NCI-H1092 (cell line): ENCODE results near the gene S100B.

Experiments used
- DNase-seq: peaks from one replicate; lab custom pipeline; 2025; lab: John Stamatoyannopoulos, UW

Gene S100B

DNA sequence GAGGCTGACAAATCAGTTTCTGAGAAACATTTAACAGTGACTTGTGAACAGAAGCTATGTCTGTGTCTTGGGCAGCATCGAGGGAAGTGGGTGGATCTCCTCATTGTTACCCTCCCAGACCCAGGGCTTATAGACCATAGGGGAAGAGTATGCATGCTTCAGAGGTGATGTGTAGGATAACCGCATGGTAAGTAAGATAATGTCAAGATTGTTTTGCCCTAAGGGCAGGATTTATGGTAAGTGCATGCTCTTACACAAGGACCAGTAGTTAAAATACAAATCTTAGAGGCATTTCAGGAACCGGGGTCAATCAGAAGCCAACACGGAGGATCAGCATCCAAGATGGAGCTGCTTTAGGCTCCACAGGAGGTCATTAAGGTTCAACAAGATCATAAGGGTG lies 22.8 kb upstream of the S100B start:
- DNase-seq: no peak

DNA sequence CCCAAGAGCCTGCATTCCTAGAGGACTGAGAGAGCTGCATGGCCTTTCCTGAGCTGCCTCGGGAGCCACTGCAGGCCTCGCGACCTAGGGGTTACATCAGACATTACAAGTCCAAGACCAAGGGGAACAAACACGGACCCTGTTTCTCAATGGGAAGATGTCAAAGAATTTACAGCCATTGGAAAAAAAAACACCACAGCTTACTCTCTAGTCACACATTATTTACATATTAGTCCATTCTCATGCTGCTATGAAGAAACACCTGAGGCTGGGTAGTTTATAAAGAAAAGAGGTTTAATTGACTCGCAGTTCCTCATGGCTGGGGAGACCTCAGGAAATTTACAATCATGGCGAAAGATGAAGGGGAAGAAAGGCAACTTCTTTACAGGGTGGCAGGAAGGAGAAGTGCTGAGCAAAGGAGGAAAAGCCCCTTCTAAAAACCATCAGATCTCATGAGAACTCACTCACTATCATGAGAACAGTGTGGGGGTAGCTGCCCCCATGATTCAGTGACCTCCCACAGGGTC lies 22.2 kb upstream of the S100B start:
- DNase-seq: no peak

DNA sequence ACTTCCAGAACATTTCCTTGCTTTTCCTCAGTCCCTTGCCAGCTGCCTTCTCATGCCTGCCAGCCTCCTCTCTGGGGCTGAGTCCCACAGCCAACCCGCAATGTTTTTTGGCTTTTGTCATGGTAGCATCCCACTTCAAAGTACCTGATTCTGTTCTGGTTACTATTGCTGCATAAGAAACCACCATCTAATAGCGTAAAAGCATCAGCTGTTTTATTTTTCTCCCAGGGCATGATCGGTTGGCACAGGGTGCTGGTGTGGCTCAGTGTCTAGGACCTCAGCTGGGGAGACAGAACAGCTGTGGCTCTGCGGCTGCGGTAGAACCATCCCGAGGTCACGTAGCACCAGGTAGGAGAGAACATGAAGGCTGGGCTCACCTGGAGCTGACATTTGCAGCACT lies 21.7 kb upstream of the S100B start:
- no peak for DNase-seq

DNA sequence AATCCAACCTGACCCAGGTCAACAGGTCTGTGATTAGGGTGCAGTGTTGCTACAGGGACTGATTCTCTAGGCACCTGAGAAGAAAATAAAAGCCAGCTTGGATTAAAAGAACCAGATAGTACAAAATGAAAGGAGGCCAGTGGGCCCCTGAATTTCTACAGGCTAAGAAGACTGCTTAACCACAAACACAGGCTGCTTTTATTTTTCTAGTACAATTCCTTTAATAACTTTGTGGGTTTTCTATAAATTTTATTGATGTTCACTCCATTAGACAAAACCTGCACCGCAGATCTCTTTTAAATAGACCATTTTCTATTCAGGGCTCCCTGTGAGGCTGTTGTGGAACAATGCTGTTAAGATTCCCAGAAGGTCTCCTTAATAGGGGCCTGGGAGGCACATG lies 20.9 kb upstream of the S100B start:
- DNase-seq: no peak

DNA sequence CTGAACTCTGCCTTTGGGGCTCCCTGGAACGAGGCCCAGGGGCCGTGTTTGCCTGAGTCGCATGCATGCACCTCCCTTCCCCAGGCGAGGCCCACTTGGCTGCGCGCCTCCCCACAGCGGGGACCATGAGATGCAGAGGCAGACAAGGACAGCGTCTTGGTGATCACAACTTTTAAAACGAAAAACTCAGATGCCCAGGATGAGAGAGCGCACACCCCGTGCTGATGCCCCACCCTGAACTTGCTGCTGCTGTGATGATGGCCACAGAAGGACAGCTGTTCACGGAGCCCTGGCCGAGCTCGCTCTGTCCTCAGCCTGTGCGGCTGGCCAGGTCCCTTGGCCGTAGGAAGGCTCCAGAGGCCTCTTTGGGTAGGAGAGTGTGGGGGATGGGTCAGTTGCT lies 19.2 kb upstream of the S100B start:
- no peak for DNase-seq

DNA sequence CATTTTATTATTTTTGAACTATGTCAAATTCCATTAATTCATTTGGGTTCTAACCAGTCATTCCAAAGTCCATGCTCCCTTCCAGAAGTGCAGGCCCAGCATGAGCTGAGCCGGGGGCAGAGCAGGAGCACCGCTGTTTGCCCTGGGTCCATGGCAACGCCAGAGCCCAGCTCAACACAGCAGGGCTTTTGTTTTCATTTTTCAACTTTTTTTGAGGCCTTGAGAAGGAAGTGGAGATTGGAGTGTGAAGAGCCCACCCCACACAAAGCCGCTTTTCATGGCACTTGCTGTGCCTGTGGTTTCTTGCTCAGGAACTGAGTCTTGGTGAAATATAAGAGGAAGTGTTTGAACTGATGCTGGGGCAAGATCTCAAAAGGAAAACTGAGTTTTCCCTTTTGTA lies 17.3 kb upstream of the S100B start:
- DNase-seq: no peak

DNA sequence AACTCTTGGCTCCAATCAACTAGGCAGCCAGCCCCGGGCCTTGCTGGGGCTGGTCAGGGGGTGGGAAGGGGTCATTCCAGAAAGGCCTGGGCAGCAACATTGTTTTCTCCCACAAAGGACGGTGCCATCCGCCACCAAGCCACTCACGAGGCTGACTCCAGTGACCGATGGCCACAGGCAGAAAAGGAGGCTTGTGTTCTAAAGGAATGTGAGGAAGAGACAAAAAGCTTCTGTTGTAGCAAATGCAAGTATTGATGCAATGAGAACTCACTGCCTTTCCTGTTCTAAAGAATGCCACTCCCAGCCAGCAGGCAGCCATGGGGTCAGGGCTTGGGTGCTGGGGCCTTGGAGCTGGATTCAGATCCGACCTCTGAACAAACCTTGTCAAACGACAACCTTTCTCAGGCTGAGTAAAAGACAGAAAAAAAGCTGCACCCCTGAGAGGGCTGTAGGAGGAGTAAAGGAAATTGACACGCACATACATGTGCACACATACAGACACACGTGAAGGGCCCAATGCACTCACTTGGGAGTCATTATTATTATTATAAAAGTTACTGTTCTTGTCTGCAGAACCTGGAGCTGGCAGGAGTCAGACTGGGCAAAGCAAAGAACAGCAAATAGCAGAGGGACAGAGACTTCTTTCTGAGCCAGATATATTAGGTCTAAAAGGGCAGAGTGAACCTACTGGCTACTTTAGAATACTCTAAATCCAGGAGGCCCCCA lies 16.7 kb upstream of the S100B start:
- DNase-seq: no peak

DNA sequence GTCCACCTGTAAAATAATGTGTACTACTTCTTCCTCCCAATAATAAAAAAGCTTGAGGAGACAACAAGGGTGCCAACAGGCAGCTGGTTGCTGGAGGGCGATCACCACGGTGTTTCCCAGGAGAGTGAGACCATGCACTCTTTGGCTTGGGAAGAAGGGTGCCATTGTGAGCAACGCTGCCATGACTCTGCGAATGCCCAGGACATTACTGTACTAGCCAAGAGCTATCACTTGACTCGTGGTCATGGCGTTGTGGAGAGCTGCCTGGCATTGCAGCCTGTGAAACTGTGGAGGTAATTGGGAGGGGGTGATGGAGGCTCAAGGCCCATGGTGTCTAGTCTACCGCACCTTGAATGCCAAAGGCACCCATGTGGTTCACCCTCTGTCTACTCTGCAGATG lies 16.0 kb upstream of the S100B start:
- DNase-seq: no peak

DNA sequence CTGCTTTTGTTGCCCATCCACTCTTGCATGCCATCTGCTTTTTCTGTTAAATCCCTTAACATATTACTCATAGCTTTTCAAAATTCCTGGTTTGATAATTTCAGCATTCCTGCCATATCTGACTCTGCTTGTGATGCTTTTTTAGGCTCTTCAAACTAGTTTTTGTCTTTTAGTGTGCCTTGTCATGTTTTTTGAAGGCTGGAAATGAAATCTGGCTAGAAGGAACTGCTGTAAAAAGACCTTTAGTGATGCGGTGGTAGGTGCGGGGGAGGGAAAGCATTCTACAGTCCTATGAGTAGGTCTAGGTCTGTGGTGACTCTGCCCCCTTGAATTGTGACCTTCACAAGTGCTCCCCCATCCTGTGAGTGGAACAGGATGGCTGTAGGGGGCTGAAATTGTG lies 15.0 kb upstream of the S100B start:
- DNase-seq: no peak

DNA sequence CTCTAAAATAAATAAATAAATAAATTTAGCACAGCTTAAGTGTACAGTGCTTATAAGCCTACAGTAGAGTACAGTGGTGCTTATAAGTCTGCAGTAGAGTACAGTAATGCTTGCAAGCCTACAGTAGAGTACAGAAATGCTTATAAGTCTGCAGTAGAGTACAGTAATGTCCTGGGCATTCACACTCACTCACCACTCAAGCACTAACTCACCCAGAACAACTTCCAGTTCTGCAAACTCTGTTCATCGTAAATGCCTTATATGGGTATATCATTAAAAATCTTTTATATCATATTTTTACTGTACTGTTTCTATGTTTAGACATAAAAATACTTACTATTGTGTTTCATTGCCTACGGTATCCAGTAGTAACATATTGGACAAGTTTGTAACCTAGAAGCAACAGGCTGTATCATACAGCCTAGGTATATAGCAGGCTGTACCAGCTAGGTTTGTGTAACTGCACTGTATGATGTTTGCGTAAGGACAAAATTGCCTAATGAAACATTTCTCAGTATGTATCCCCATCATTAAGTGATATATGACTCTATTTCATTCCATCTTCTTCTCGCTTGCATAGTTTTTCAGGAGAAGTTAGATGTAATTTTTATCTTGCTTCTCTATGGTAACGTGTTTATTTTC lies 14.0 kb upstream of the S100B start:
- no peak for DNase-seq

DNA sequence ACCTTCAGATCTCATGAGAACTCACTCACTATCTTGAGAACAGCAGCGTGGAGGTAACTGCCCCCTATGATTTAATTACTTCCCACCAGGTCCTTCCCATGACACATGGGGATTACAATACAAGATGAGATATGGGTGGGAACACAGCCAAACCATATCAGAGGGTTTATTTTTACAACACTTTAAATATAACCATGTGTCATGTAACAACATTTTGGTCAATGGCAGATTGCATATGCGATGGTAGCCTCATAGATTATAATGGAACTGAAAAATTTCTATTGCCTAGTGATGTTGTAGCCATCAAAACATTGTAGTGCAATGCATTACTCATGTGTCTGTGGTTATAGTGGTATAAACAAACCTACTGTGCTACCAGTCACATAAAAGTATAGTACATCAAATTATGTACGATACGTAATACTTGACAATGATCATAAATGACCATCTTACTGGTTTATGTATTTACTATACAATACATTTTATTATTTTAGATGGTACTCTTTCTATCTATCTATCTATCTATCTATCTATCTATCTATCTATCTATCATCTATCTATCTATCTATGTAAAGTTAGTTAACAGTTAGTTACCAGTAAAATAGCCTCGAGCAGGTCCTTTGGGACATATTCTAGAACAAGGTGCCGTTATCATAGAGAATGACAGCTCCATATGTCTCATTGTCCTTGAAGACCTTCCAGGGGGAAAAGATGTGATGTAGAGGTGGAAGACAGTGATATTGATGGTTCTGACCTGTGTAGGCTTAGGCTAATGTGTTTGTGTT lies 12.6 kb upstream of the S100B start:
- no peak for DNase-seq

DNA sequence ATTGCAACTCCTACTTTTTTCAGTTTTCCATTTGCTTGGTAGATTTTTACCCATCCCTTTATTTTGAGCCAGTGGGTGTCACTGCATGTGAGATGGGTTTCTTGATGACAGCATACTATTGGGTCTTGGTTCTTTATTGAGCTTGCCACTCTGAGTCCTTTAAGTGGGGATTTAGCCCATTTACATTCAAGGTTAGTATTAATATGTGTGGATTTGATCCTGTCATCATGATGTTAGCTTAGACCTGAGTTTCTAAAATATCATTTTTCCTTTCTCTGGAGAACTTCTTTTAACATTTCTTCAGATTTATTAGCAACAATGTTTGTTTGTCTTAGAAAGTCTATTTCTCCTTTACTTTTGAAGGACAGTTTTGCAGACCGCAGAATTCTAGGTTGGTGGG lies 11.8 kb upstream of the S100B start:
- DNase-seq: no peak

DNA sequence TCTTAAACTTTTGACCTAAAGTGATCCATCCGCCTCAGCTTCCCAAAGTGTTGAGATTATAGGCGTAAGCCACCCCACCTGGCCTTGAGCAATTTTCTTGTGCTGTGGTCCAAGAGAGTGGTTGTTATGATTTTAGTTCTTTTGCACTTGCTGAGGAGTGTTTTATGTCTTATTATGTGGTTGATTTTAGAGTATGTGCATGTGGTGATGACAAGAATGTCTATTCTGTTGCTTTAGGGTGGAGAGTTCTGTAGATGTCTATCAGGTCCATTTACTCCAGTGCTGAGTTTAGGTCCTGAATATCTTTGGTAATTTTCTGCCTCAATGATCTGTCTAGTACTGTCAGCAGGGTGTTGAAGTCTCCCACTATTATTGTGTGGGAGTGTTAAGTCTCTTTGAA lies 11.2 kb upstream of the S100B start:
- no peak for DNase-seq

DNA sequence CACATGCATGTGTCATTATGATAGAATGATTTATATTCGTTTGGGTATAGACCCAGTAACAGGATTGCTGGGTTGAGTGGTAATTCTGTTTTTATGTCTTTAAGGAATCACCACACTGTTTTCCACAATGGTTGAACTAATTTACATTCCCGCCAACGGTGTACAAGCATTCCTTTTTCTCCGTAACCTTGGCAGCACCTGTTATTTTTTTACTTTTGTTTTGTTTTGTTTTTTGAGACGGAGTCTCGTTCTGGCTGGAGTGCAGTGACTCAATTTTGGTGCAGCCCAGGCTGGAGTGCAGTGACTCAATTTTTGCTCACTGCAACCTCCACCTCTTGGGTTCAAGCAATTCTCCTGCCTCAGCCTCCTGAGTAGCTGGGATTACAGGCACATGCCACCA lies 8.5 kb upstream of the S100B start:
- no peak for DNase-seq

DNA sequence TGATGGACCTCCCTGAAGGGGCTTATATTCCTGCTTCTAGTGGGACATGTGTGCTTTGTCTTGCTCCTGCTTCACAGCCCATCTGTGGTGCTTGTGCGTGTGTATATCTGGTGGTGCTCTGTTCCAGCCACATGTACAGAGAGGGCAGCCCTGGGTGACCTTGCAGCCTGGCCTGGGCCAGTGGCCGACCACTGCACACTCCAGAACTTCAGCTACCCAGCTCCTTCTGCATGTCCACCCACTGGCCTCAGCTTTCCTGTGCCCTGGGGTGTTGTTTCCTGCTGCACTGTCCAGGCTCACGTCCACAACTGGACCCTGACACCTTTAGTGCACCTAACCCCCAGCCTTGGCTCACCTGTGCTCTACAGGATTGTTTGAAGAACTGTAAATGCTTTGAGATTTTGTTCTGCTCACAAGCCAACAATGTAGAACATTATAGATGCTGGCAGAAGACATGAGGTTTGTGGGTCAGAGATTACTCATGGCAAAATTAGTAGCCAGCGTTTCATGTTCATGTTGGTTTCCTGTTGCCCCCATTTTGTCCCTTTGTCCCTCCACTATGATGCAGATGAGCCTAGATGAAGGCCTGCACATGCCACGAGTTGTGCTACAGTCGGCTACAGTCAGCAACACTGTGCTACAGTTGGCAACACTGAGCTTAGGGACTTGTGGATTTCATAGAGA lies 5.3 kb upstream of the S100B start:
- DNase-seq: no peak

DNA sequence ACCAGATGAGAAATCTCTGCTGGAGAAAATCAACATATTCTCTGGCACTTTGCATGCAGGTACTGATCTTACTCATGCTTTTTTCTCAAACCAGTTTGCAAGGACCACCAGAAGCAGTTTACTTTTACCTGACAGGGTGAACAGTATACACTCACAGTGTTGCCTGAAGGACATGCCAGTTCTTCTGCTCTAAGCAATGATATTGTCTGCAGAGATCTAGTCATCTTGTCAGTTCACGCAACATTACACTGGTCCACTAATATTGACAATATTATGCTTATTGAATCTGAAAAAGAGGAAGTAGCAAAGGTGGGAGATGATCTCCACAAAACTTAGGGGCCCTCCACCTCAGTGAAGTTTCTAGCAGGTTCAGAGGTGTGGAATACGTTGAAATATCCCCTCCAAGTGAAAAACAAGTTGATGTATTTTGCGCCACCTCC lies 3.8 kb upstream of the S100B start:
- DNase-seq: no peak

DNA sequence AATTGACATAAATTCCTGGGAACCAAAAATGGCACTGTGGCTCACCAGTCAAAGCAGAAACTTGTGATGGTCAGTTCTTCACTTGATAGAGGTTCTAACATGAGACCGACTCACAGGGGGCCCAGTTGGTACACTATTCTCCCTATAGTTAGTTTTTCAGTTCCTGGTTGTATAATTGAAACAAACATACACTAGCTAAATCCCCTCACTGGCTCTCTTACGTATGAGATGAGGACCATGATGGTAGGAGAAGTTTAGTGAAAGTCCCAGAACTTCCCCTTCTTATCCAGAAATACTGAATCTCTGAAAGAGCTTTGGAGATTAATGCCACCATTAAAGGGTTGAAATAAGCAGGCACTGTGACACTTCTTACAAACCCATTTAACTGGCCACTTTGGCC lies 2.8 kb upstream of the S100B start:
- no peak for DNase-seq

DNA sequence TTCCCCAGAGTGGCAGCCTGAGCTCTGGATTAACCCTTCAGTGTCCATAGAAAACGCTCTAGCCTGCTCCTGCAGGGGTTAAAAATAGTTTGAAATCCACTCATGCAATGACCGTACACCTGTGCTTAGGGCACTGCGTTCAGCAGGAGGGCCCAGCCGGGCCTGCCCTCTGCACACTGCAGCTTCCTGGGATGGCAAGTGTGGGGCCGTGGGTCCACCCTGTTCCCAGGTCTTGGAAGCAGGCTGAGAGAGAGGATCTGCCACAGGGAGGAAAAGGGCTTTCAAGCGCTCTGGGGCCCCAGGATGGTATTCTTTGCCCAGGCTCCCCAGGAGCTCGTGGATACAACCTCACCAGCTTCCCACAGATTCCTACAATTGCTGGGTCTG lies 1.5 kb upstream of the S100B start:
- DNase-seq: no peak

DNA sequence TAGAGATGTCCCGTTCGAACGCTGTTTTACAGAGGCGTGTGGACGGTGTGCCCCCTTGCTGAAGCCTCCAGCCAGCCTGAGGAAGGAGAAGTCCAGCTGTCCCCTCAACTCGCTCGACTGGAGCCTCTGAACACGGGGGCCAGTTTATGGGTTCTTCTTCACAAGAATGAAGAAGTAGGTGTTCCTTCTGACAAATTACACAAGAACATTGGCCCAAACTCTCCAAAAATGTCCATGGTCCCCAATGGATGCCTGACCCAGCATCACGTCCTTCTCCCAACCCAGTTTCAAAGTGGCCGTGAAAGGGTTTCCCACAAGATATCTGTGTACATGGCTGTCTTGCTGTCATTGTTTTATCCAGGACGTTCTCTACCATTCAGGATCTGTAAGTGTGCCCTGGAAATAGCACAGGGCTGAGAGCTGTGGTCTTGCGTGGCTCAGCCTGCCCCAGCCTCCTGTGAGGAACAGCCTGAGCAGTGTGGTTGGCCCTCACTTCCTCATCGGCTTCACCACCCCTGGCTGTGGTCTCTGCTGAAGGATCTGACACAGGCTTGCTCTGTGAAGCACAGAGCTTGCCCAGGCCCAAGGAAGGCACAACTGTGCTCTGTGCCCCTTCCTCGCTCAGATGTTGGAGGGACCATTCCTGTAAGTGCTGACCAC lies 1.0 kb upstream of the S100B start:
- no peak for DNase-seq

DNA sequence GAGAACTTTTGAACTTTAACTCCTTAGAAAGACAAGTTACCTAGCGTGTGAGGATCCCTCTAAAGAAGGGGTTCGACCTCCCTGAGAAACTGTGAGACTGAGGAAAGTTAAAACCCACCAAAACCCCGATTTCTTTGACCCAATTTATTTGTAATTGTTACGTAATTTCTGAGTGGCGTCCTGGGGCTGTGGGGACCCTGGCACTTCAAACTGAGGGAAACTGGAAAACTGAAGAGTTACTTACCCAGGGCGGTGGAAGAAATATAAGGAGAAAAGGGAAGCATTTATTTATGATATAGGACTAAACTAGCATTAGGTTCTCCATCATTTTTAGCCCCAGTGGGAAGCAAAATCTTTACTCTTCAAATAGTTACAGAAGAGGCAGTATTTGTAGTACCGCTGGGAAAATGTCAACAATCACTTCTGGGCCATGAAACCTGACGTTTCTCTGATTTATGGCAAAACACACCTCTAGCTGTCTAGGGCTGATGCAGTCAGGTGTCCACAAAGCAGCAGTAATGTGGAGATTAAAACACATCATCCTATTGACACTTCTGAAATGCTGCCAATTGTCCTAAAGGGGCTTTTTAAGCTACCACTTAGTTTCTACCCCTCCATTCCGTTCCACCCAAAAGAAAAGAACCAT lies 430 bp downstream of the S100B start:
- DNase-seq: no peak

DNA sequence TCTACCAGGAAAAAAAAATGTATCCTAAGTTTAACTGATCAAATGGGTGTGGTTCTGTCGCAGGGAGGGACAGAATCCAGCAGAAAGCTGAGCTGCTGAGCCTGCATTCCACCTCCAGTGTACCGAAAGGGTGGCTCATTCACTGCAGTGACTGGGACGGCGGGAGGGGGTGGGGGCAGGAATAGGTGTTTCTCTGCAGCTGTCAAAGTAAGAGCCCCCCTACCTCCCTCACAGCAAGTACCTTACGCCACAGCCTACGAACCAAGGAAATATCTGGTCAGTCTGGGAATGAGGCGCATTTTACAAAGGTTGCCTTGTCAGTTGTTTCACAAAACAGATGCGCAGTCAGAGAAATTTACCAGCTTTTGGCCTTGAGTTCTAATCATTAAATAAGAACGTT lies 1.7 kb downstream of the S100B start:
- DNase-seq: no peak
